ENCODE results near the gene F11. TPM values are rescaled to one million over a fixed set of nuclear protein-coding genes. Genes with fewer than 3 reads are reported as not detected.

F11 gene
- total and polyA plus RNA-seq, 2 of the 13 experiments (the other 11 are each of a cell fraction or from before 2014, with no cell fraction given) = 35.1 to 58.0 TPM

DNA sequence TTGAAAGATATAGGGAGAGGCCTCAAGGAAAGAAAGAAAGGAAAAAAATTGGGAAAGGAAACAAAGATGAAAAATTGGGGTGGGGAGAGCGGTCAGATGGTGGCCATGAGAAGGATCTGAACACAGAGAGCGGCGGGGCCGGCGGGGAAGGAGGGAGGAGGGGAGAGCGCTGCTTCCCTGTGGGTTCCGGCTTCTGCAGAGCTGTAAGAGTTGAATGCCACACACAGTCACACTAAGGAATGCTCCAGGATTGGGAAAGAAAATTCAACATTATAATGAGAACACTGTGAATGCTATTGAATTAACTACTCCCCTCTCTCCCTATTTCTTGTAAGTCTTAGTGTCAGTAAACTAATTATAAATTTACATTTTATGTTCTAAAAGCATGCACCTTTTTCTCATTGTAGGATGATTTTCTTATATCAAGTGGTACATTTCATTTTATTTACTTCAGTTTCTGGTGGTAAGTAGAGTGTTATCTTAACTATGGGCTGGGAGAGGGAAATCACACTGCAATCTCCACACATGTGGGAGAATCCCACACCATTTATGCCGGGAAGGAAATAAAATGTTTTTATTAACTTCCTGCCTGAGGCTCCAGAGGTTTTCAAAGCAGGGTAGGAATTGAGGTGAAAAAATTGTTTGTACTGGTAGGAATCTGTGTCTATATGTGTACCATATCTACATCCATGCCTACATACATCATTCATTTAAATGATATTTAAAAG, 904 bp downstream of the F11 start (continued):
- TF ChIP-seq, protein P1, sequence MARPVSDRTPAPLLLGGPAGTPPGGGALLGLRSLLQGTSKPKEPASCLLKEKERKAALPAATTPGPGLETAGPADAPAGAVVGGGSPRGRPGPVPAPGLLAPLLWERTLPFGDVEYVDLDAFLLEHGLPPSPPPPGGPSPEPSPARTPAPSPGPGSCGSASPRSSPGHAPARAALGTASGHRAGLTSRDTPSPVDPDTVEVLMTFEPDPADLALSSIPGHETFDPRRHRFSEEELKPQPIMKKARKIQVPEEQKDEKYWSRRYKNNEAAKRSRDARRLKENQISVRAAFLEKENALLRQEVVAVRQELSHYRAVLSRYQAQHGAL (CRISPR knock-in tag; IDR thresholded peaks at IDR 0.05; ENCODE audit: not compliant biosample characterization) = no peak
- TF ChIP-seq GABPB1 (CRISPR knock-in tag; IDR thresholded peaks at IDR 0.05) (peak; percentile 33), NFE2L1 (CRISPR knock-in tag; IDR thresholded peaks at IDR 0.05; ENCODE audit: borderline replicate concordance) (no peak), SNAI1 (CRISPR knock-in tag; IDR thresholded peaks at IDR 0.05; ENCODE audit: borderline replicate concordance) (no peak), POLR2AphosphoS2 (IDR thresholded peaks at IDR 0.05; ENCODE audit: low read depth, low read length) (no peak), ZNF747 (CRISPR knock-in tag; IDR thresholded peaks at IDR 0.05; ENCODE audit: borderline replicate concordance) (no peak), SALL1 (CRISPR knock-in tag; IDR thresholded peaks at IDR 0.05) (peak; percentile 65), HMGA1 (CRISPR knock-in tag; conservative IDR thresholded peaks at IDR 0.05) (no peak), ZNF614 (CRISPR knock-in tag; IDR thresholded peaks at IDR 0.05; ENCODE audit: borderline replicate concordance) (no peak), ZNF709 (CRISPR knock-in tag; IDR thresholded peaks at IDR 0.05) (no peak), SP4 (CRISPR knock-in tag; IDR thresholded peaks at IDR 0.05) (no peak), KDM2A (CRISPR knock-in tag; IDR thresholded peaks at IDR 0.05; ENCODE audit: borderline replicate concordance, low read depth) (peak; percentile 45; the same call in 1 of the 2 replicates), ZNF543 (CRISPR knock-in tag; IDR thresholded peaks at IDR 0.05) (no peak), KMT2A (CRISPR knock-in tag; IDR thresholded peaks at IDR 0.05) (0 out of 2 replicates have a peak, but pooled peaks have one; percentile 37)
- TF ChIP-seq, protein P2, sequence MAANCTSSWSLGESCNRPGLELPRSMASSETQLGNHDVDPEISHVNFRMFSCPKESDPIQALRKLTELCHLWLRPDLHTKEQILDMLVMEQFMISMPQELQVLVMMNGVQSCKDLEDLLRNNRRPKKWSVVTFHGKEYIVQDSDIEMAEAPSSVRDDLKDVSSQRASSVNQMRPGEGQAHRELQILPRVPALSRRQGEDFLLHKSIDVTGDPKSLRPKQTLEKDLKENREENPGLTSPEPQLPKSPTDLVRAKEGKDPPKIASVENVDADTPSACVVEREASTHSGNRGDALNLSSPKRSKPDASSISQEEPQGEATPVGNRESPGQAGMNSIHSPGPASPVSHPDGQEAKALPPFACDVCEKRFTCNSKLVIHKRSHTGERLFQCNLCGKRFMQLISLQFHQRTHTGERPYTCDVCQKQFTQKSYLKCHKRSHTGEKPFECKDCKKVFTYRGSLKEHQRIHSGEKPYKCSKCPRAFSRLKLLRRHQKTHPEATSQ (CRISPR knock-in tag; IDR thresholded peaks at IDR 0.05; ENCODE audit: borderline replicate concordance) = no peak
- TF ChIP-seq, protein P3, sequence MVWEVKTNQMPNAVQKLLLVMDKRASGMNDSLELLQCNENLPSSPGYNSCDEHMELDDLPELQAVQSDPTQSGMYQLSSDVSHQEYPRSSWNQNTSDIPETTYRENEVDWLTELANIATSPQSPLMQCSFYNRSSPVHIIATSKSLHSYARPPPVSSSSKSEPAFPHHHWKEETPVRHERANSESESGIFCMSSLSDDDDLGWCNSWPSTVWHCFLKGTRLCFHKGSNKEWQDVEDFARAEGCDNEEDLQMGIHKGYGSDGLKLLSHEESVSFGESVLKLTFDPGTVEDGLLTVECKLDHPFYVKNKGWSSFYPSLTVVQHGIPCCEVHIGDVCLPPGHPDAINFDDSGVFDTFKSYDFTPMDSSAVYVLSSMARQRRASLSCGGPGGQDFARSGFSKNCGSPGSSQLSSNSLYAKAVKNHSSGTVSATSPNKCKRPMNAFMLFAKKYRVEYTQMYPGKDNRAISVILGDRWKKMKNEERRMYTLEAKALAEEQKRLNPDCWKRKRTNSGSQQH (CRISPR knock-in tag; IDR thresholded peaks at IDR 0.05; ENCODE audit: low read depth) = no peak
- TF ChIP-seq, protein P4, sequence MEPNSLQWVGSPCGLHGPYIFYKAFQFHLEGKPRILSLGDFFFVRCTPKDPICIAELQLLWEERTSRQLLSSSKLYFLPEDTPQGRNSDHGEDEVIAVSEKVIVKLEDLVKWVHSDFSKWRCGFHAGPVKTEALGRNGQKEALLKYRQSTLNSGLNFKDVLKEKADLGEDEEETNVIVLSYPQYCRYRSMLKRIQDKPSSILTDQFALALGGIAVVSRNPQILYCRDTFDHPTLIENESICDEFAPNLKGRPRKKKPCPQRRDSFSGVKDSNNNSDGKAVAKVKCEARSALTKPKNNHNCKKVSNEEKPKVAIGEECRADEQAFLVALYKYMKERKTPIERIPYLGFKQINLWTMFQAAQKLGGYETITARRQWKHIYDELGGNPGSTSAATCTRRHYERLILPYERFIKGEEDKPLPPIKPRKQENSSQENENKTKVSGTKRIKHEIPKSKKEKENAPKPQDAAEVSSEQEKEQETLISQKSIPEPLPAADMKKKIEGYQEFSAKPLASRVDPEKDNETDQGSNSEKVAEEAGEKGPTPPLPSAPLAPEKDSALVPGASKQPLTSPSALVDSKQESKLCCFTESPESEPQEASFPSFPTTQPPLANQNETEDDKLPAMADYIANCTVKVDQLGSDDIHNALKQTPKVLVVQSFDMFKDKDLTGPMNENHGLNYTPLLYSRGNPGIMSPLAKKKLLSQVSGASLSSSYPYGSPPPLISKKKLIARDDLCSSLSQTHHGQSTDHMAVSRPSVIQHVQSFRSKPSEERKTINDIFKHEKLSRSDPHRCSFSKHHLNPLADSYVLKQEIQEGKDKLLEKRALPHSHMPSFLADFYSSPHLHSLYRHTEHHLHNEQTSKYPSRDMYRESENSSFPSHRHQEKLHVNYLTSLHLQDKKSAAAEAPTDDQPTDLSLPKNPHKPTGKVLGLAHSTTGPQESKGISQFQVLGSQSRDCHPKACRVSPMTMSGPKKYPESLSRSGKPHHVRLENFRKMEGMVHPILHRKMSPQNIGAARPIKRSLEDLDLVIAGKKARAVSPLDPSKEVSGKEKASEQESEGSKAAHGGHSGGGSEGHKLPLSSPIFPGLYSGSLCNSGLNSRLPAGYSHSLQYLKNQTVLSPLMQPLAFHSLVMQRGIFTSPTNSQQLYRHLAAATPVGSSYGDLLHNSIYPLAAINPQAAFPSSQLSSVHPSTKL (CRISPR knock-in tag; IDR thresholded peaks at IDR 0.05) = peak; percentile 55
- TF ChIP-seq, protein P5, sequence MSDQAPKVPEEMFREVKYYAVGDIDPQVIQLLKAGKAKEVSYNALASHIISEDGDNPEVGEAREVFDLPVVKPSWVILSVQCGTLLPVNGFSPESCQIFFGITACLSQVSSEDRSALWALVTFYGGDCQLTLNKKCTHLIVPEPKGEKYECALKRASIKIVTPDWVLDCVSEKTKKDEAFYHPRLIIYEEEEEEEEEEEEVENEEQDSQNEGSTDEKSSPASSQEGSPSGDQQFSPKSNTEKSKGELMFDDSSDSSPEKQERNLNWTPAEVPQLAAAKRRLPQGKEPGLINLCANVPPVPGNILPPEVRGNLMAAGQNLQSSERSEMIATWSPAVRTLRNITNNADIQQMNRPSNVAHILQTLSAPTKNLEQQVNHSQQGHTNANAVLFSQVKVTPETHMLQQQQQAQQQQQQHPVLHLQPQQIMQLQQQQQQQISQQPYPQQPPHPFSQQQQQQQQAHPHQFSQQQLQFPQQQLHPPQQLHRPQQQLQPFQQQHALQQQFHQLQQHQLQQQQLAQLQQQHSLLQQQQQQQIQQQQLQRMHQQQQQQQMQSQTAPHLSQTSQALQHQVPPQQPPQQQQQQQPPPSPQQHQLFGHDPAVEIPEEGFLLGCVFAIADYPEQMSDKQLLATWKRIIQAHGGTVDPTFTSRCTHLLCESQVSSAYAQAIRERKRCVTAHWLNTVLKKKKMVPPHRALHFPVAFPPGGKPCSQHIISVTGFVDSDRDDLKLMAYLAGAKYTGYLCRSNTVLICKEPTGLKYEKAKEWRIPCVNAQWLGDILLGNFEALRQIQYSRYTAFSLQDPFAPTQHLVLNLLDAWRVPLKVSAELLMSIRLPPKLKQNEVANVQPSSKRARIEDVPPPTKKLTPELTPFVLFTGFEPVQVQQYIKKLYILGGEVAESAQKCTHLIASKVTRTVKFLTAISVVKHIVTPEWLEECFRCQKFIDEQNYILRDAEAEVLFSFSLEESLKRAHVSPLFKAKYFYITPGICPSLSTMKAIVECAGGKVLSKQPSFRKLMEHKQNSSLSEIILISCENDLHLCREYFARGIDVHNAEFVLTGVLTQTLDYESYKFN (CRISPR knock-in tag; conservative IDR thresholded peaks at IDR 0.05) = no peak

Measured in HepG2 (cell line).